A204.1 (cell line): ENCODE measurements around the gene HBB.

Experiments used
- FAIRE-seq: peaks from 2 replicates; lab custom pipeline; 2012; peaks lifted over from hg19 to GRCh38; lab: Jason Lieb, UNC

Gene HBB

DNA sequence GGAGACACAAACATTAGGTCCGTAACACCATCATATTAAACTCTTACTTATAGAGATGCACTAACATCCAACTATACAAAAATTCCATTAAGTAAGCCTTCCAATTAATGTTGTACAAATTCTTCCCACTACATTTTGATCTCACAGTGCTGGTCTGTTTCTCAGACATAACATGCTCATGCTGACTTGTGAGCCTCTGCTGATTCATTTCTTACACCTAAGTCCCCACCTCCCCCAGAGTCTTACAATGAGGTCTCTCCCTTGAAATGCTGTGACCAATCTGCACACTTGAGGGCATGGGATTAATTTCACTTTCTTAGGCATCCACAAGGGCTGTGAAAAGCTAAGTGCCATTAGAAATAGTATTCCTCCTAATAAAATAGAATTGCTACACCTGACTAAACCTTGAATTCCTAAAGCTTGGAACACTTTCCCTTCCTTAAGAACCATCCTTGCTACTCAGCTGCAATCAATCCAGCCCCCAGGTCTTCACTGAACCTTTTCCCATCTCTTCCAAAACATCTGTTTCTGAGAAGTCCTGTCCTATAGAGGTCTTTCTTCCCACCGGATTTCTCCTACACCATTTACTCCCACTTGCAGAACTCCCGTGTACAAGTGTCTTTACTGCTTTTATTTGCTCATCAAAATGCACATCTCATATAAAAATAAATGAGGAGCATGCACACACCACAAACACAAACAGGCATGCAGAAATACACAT, 20.8 kb upstream of the HBB start:
- no peak for FAIRE-seq

GRCh38 chr11:5246772-5247471, 20.1 kb upstream of the HBB start:
- no peak for FAIRE-seq

- FAIRE-seq, result no peak
Observed at GRCh38 chr11:5245155-5245554, 18.3 kb upstream of the HBB start.

DNA sequence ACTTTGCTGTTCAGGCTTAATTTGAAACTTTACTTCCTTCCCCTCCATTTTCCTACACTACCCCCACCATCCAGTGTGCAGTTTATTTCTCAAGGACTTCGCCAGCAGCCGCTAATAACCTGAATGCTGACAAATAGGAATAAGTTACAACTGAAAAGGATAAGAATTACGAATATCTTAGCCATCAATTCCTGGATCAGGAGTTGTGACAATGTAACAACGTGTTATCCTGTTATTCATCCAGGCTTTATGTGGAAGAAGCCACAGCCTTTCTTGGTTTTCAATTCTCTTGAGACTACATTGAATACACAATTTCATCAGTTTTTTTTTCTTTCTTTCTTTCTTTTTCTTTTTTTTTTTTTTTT, 16.9 kb upstream of the HBB start:
- no peak for FAIRE-seq

DNA sequence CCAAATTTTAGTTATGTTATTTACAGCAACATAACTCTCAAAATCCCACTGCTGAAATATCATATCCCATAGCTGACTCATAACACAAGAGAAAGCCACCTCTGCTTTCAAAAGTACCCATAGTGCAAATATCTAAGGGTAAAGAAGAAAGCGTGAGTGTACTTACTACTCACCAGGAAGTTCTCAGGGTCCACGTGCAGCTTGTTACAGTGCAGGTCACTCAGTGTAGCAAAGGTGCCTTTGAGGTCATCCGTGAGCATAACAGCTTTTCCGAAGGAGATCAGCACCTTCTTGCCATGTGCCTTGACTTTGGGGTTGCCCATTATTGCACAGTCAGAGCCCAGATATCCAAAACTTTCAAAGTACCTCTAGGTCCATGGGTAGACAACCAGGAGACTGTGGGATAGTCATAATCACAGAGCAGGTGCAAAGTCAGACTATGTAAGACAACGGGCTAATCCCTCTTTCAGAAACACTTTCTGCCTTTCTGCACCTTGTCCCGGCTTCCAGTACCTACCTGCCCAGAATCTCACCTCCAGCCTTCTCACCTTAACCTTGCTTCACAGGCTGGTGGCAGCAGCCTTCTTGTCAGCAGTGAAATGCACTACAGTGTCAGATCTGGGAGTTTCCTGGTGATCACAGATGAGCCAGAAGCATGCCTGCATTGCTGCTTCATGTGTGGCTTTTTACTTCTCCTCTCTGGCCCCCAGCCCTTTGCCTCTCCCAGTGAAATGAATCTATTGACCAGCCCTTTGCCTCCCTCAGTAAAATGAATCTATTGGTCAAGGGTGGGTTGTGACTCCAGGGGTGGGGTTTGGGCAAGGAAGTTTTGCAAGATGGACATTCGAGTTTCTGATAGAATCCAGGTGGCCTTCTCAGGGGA, 16.3 kb upstream of the HBB start:
- no peak for FAIRE-seq

- no peak for FAIRE-seq
Observed at GRCh38 chr11:5242208-5242607, 15.3 kb upstream of the HBB start.

GRCh38 chr11:5241458-5241857, 14.6 kb upstream of the HBB start:
- FAIRE-seq, result no peak

GRCh38 chr11:5240458-5240857, 13.6 kb upstream of the HBB start:
- no peak for FAIRE-seq

DNA sequence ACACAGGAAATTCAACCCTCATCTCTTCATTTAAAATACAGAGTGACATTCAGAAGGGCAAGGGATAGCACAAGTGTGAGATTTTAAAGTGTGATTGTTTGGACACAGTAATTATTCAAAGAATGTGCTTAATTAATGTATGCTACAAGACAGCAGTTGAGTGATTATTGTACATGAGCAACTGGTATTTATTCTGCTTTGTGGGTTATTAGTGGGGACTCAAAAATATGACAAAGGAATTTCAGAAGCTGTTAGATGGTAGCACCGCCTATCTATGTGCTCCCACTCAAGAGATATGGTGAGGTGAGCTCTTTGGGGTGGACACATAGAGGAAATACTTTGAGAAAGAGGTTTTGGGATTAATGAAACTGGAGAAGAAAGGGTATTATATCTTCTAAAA, 13.2 kb upstream of the HBB start:
- no peak for FAIRE-seq

- FAIRE-seq, result no peak
Observed at GRCh38 chr11:5239046-5239445, 12.2 kb upstream of the HBB start.

DNA sequence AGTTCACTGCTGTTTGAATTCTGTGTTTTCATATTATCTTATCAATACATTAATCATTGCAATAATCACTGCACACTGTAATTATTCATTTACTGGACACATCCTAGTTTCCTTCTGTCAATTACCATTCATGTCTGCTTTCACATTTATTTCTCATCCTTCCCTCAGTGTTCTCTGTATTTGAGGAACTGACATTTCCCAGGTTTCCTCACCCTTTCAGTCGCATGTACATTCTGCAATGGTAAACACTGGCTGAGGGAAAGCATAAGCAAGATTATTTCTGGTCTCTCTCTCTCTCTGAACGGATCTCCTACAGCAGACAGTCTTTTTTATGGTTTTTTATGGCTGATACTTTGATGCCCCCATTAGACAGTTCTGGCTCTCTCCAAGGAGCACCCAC, 11.6 kb upstream of the HBB start:
- no peak for FAIRE-seq

- FAIRE-seq, result no peak
Observed at GRCh38 chr11:5237420-5237819, 10.5 kb upstream of the HBB start.

DNA sequence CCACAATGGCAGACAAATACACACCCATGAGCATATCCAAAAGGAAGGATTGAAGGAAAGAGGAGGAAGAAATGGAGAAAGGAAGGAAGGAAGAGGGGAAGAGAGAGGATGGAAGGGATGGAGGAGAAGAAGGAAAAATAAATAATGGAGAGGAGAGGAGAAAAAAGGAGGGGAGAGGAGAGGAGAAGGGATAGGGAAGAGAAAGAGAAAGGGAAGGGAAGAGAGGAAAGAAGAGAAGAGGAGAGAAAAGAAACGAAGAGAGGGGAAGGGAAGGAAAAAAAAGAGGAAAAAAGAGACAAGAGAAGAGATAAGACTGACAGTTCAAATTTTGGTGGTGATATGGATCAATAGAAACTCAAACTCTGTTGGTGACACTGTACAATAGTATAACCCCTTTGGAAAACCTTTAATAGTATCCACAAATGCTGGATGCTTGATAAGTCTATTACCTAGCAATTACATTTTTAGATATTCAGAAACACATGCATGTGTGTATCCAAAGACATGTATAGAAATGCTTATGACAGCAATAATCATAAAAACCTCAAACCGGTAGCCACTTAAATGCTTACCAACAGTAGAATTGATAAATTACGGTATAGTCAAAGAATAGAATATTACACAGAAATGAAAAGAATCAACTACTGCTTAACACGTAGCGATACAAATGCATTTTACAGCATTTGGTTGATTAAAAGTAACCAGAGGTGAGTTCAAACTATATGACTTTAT, 8.7 kb upstream of the HBB start:
- FAIRE-seq, result no peak

DNA sequence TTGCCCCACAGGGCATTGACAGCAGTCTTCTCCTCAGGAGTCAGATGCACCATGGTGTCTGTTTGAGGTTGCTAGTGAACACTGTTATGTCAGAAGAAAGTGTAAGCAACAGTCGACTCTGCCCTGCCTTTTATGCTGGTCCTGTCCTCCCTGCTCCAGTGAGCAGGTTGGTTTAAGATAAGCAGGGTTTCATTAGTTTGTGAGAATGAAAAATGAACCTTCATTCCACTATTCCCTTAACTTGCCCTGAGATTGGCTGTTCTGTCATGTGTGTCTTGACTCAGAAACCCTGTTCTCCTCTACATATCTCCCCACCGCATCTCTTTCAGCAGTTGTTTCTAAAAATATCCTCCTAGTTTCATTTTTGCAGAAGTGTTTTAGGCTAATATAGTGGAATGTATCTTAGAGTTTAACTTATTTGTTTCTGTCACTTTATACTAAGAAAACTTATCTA, 7.5 kb upstream of the HBB start, which contains the start of gene HBD:
TSS of gene HBD (minus strand) at position 103 of the 454 bp plus-strand sequence. CDS start at position 53, 50 bp downstream.
- no peak for FAIRE-seq

- FAIRE-seq, result no peak
Observed at GRCh38 chr11:5233307-5233706, 6.4 kb upstream of the HBB start.

DNA sequence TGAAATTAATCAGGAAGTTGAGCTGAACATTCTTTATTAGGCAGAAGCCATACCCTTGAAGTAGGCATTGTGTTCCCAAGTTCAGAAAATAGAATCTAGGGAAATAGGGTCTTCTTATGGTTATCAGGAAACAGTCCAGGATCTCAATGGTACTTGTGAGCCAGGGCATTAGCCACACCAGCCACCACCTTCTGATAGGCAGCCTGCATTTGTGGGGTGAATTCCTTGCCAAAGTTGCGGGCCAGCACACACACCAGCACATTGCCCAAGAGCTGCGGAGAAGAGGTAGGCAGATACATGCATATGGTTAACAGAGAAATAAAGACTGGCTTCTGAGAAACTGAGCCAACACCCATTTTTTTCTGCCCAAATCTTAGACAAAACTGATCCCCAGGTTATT, 6.0 kb upstream of the HBB start:
- FAIRE-seq, result no peak

- FAIRE-seq, result no peak
Observed at GRCh38 chr11:5232176-5232575, 5.3 kb upstream of the HBB start.

DNA sequence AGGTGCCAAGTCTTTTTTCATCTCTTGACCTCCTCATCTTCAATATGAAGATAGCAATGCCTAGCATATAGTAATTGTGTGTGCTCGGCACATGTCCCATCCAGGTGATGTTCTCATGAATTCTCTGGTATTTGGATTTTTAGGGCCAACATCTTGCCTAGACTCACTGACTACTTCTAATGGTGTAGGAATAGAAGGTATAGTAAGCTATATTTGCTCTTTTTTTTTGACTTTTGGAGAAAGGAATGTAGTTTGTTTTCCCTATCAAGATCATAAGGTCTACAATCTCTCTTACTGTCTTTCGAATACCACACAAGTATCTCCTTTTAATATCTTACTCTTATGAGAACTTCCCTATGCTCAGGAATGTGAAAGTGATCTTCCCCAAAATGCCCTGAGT, 4.2 kb upstream of the HBB start:
- no peak for FAIRE-seq

DNA sequence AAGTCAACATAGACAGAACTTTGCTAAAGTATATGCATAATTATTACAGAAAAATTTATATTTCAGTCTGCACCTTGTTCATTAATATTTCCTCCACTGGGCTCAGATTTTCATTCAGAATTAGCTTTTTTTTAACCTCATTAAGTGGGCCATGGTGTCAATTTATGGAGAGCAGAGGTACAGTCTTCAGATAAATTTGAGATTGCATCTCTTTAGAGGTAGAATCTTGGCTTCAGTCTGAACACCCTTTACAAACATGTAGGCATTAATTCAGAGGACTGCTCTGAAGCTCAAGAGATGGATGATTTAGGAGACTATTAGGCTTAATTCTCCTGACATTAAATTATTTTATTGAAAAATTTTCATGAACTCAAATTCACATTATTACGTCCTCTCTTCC, 3.4 kb upstream of the HBB start:
- FAIRE-seq, result no peak

- FAIRE-seq, result no peak
Observed at GRCh38 chr11:5229796-5230195, 2.9 kb upstream of the HBB start.

DNA sequence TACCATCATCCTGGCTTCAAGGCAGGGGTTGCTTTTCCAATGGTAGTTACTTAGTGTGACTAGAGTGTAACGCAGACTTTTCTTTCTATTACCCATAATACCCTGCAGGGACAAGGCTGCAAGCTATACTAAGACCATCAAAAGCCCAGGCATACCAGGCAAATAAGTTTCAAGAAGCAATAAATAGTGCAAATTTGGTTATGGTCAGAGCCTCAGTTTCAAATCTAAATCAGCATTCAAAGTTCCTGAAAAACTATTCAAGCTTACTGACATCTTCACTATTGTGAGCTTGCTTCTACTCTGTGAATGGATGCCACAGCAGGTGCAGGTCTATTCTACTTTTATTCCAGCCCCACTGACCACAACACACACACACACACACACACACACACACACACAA, 2.5 kb upstream of the HBB start:
- FAIRE-seq, result no peak

DNA sequence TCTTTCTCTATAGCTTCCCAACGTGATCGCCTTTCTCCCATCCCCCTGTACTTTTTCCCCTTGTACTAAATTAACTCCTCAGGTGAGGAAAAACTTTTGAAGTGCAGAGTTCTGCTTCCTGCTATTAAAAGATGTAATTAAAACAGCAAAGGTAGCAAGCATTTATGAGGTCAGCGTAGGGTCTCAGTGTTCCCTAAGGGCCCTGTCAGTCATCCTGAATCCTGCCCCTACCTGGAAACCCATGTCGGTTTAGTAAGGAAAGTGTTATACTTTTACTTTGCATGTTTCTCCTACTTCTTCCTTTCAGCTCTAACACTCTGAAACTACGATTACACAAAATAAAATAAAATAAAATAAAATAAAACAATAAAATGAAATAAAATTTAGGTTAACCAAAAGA, 1.3 kb upstream of the HBB start:
- FAIRE-seq, result no peak
